Neural progenitor cell (in vitro differentiated cells): Measurements from ENCODE around the gene FITM1.

Source experiments
- EZH2phosphoT487 ChIP-seq: fragments of 200-600 bp; sonication (generic); IDR thresholded peaks from 2 replicates; pipeline ENCODE4 v1.6.1; 2017; ENCODE audit warnings: antibody characterized with exemption
- TF ChIP-seq, protein P1 (sequence below): fragments of 200-600 bp; sonication (generic); IDR thresholded peaks from 2 replicates; pipeline ENCODE4 v1.5.1; 2017; ENCODE audit warnings: antibody characterized with exemption, mild to moderate bottlenecking

GRCh38 chr14:24144451-24144850, 14.0 kb downstream of the FITM1 start:
- TF ChIP-seq, protein P1, sequence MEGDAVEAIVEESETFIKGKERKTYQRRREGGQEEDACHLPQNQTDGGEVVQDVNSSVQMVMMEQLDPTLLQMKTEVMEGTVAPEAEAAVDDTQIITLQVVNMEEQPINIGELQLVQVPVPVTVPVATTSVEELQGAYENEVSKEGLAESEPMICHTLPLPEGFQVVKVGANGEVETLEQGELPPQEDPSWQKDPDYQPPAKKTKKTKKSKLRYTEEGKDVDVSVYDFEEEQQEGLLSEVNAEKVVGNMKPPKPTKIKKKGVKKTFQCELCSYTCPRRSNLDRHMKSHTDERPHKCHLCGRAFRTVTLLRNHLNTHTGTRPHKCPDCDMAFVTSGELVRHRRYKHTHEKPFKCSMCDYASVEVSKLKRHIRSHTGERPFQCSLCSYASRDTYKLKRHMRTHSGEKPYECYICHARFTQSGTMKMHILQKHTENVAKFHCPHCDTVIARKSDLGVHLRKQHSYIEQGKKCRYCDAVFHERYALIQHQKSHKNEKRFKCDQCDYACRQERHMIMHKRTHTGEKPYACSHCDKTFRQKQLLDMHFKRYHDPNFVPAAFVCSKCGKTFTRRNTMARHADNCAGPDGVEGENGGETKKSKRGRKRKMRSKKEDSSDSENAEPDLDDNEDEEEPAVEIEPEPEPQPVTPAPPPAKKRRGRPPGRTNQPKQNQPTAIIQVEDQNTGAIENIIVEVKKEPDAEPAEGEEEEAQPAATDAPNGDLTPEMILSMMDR, result no peak
- TF ChIP-seq EZH2phosphoT487, result no peak
